A549 (cell line): ENCODE results near the gene CLEC4F. TPM values are rescaled to one million over a fixed set of nuclear protein-coding genes. Genes with fewer than 3 reads are reported as not detected.

Experiments
- ATAC-seq, 2 experiments: fragments of 200-7000 bp in 1 of 2; fragments of >200 bp in 1 of 2; cut with Nextera tagmentation in 1 of 2; cut with Tn5 transposase in 1 of 2; 3 replicates each; pipeline versions ENCODE4 v1.8.0 to v1.9.1; 2018 to 2020; ENCODE audit warnings: mild to moderate bottlenecking in 1 of 2, moderate library complexity in 1 of 2
- CTCF ChIA-PET: fragments of 300-600 bp; sonication (Branson Sonifier 250); formaldehyde crosslinking; extraction: SDS; loops from one replicate; lab custom pipeline; 2021; ENCODE audit warnings: antibody characterized with exemption, inconsistent platforms; lab: Yijun Ruan, JAX
- POLR2A ChIA-PET: fragments of 350-600 bp; formaldehyde crosslinking; extraction: SDS; loops from one replicate; lab custom pipeline; 2021; ENCODE audit warnings: antibody characterized with exemption, inconsistent platforms; lab: Yijun Ruan, JAX
- DNase-seq, 2 experiments: peaks; one replicate each; pipeline versions ENCODE4 v3.0.0 to v3.0.0-alpha.2; 2011 to 2016; ENCODE audit warnings: low read depth in 1 of 2, low spot score in 1 of 2
- FAIRE-seq: peaks from 2 replicates; lab custom pipeline; 2011; peaks lifted over from hg19 to GRCh38; lab: Jason Lieb, UNC
- H3K27ac ChIP-seq, 2 experiments: fragments of >200 bp; sonication (Bioruptor Twin); formaldehyde crosslinking; 3 replicates each; pipeline ENCODE4 v1.5.1; 2016 to 2017
- H3K4me1 ChIP-seq: fragments of >200 bp; sonication (Bioruptor Twin); formaldehyde crosslinking; 3 replicates; pipeline ENCODE4 v1.6.1; 2016
- H3K4me2 ChIP-seq: fragments of >200 bp; sonication (Bioruptor Twin); formaldehyde crosslinking; 3 replicates; pipeline ENCODE4 v1.6.1; 2016
- H3K4me3 ChIP-seq: fragments of >200 bp; sonication (Bioruptor Twin); formaldehyde crosslinking; 3 replicates; pipeline ENCODE4 v1.5.1; 2016
- H3K9me3 ChIP-seq: fragments of >200 bp; sonication (Bioruptor Twin); formaldehyde crosslinking; 3 replicates; pipeline ENCODE4 v1.6.1; 2016
- CBX8 ChIP-seq: fragments of 200-600 bp; sonication (generic); IDR thresholded peaks from 2 replicates; pipeline ENCODE4 v1.6.1; 2016
- CTCF ChIP-seq: fragments of >200 bp; sonication (Bioruptor Twin); formaldehyde crosslinking; IDR thresholded peaks from 3 replicates; pipeline ENCODE4 v1.5.1; 2016
- EHF ChIP-seq: fragments of 250-450 bp; sonication (Bioruptor Pico); IDR thresholded peaks from 2 replicates; pipeline ENCODE4 v1.5.0; 2020; ENCODE audit warnings: mild to moderate bottlenecking
- EHMT2 ChIP-seq: fragments of 200-600 bp; sonication (generic); IDR thresholded peaks from 2 replicates; pipeline ENCODE4 v1.6.1; 2016; ENCODE audit warnings: antibody characterized with exemption, low read depth, mild to moderate bottlenecking, moderate library complexity
- ELK1 ChIP-seq: fragments of 150-350 bp; IDR thresholded peaks from 2 replicates; pipeline ENCODE4 v1.6.1; 2014; ENCODE audit warnings: low read depth, mild to moderate bottlenecking, low read length
- FOSL2 ChIP-seq, 2 experiments: fragments of 450-650 bp in 1 of 2; fragments of >200 bp in 1 of 2; sonication (Bioruptor Twin) in 1 of 2; formaldehyde crosslinking; IDR thresholded peaks; 2 replicates each; pipeline versions ENCODE4 v1.5.0 to v1.6.1; 2016 to 2020; ENCODE audit warnings: mild to moderate bottlenecking in 1 of 2, moderate library complexity in 1 of 2
- HDAC2 ChIP-seq: fragments of 200-600 bp; sonication (generic); IDR thresholded peaks from 2 replicates; pipeline ENCODE4 v1.6.1; 2016
- HOXA7 ChIP-seq: fragments of 250-450 bp; sonication (Bioruptor Pico); IDR thresholded peaks from 2 replicates; pipeline ENCODE4 v1.5.0; 2020; ENCODE audit warnings: mild to moderate bottlenecking, moderate library complexity
- HOXB13 ChIP-seq: fragments of 250-450 bp; sonication (Bioruptor Pico); IDR thresholded peaks from 2 replicates; pipeline ENCODE4 v1.5.0; 2020; ENCODE audit warnings: low read depth, mild to moderate bottlenecking, moderate library complexity
- JUN ChIP-seq, 2 experiments: fragments of >200 bp; sonication (Bioruptor Twin); formaldehyde crosslinking; IDR thresholded peaks; 2 replicates in 1 of 2; 3 replicates in 1 of 2; pipeline ENCODE4 v1.6.1; 2016 to 2017
- MAFK ChIP-seq: fragments of 450-650 bp; IDR thresholded peaks from 2 replicates; pipeline ENCODE4 v1.6.1; 2014; ENCODE audit not compliant: partially characterized antibody
- NFE2L2 ChIP-seq: fragments of 150-350 bp; conservative IDR thresholded peaks from 2 replicates; pipeline ENCODE4 v1.6.1; 2014; ENCODE audit warnings: low read length
- NPAS2 ChIP-seq: fragments of 250-450 bp; sonication (Bioruptor Pico); IDR thresholded peaks from 2 replicates; pipeline ENCODE4 v1.8.0; 2022; ENCODE audit warnings: mild to moderate bottlenecking, moderate library complexity, borderline replicate concordance
- PHF8 ChIP-seq: fragments of 200-600 bp; sonication (generic); IDR thresholded peaks from 2 replicates; pipeline ENCODE4 v1.6.1; 2016; ENCODE audit warnings: low read depth, mild to moderate bottlenecking, antibody characterized with exemption, moderate library complexity, borderline replicate concordance
- POLR2A ChIP-seq: IDR thresholded peaks from 2 replicates; pipeline ENCODE4 v1.6.1; 2012; ENCODE audit warnings: mild to moderate bottlenecking, low read length
- POLR2AphosphoS2 ChIP-seq: conservative IDR thresholded peaks from 2 replicates; pipeline ENCODE4 v1.6.1; 2012; ENCODE audit warnings: low read length, improper control_type of control experiment, inconsistent platforms
- RCOR1 ChIP-seq: fragments of 150-350 bp; IDR thresholded peaks from 2 replicates; pipeline ENCODE4 v1.6.1; 2014; ENCODE audit warnings: antibody characterized with exemption, low read length, low read depth
- TFCP2L1 ChIP-seq: fragments of 250-450 bp; sonication (Bioruptor Pico); IDR thresholded peaks from 2 replicates; pipeline ENCODE4 v1.5.0; 2021; ENCODE audit warnings: mild to moderate bottlenecking
- ZNF302 ChIP-seq: fragments of 250-450 bp; sonication (Bioruptor Pico); IDR thresholded peaks from 2 replicates; pipeline ENCODE4 v1.9.0; 2021; ENCODE audit warnings: inconsistent platforms, mild to moderate bottlenecking, moderate library complexity
- WGBS: methylation state at CpG from one replicate; pipeline ENCODE4 v1.1.6; 2017; ENCODE audit errors: missing lambda C conversion rate; 5-methylcytosine and 5-hydroxymethylcytosine counted together
- polyA plus RNA-seq, 4 experiments: library from polyadenylated mRNA; depleted of rRNA in 3 of 4; stranded (reverse); fragments of >200 nt; fragmentation: RNase III in 1 of 4; extraction: RNeasy Plus Mini Kit Qiagen cat#74134 plus additional on column Dnase treatment in 1 of 4; gene quantifications; 2 replicates in 3 of 4; 3 replicates in 1 of 4; pipeline ENCODE4 v1.2.3, GENCODE V29; 2011 to 2017
- TF ChIP-seq, protein P1 (sequence below): fragments of 450-650 bp; IDR thresholded peaks from 2 replicates; pipeline ENCODE4 v1.6.1; 2014; ENCODE audit warnings: antibody characterized with exemption
- TF ChIP-seq, protein P2 (sequence below): fragments of >200 bp; sonication (Bioruptor Twin); formaldehyde crosslinking; IDR thresholded peaks from 2 replicates; pipeline ENCODE4 v1.6.1; 2016
- TF ChIP-seq, protein P3 (sequence below): fragments of >200 bp; sonication (Bioruptor Twin); formaldehyde crosslinking; IDR thresholded peaks from 3 replicates; pipeline ENCODE4 v1.6.1; 2016
- TF ChIP-seq, protein P4 (sequence below): IDR thresholded peaks from 2 replicates; pipeline ENCODE4 v1.6.1; 2012
- TF ChIP-seq, protein P5 (sequence below): IDR thresholded peaks from 2 replicates; pipeline ENCODE4 v1.6.1; 2012

The CLEC4F gene
- polyA plus RNA-seq, 2 of the 4 experiments (the other 2 are of a cell fraction) = not detected

DNA sequence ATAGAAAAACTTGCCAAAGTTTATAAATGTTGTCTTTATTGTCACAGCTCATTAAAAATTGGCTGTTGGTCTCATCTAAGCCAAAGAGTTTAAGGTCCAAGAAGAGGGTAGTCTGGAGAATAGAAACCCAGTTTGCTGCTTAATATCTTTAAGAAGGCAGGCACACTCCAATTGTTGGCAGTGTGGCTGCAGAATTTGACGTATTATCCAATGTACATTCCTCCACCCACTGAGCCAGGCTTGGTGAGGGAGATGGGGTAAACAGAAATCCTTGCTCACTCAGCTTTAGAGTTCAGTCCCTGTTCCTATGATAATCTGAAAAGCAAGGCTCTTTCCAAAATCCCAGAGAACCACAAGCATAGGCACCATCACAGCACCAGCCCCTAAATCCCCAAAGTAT lies 41.7 kb downstream of the CLEC4F start:
- DNase-seq (no peak), FAIRE-seq (no peak), ATAC-seq (no peak)
- Histone ChIP-seq H3K4me2 (no peak overlapping the region), H3K4me3 (no peak overlapping the region), H3K9me3 (no peaks in the 10 kb centered on the region), H3K4me1 (peaks cover 23% of the 10 kb centered on the region), H3K27ac (no peak overlapping the region)
- WGBS = 85% methylated on average over 1 of the region's 1 CpG
- ChIA-PET CTCF (interaction anchor here (1.2 to 4.1 kb wide), 5 partner anchors 10 to 475 kb away, joined by 3 to 46 read pairs (median 12); partner anchors contain the start of genes ADD2 and FIGLA), POLR2A (no interaction called here)
- TF ChIP-seq, protein P1, sequence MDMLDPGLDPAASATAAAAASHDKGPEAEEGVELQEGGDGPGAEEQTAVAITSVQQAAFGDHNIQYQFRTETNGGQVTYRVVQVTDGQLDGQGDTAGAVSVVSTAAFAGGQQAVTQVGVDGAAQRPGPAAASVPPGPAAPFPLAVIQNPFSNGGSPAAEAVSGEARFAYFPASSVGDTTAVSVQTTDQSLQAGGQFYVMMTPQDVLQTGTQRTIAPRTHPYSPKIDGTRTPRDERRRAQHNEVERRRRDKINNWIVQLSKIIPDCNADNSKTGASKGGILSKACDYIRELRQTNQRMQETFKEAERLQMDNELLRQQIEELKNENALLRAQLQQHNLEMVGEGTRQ = no peak
- TF ChIP-seq EHF (CRISPR knock-in tag) (no peak), PHF8 (no peak), RCOR1 (no peak), HDAC2 (no peak), CBX8 (no peak), HOXA7 (CRISPR knock-in tag) (no peak), CTCF (no peak), HOXB13 (CRISPR knock-in tag) (no peak), TFCP2L1 (CRISPR knock-in tag) (no peak), EHMT2 (no peak), JUN (IDR thresholded peaks at IDR 0.05) (no peak), POLR2AphosphoS2 (no peak), ELK1 (no peak), NPAS2 (CRISPR knock-in tag) (no peak), FOSL2 (IDR thresholded peaks at IDR 0.05) (no peak), FOSL2 (CRISPR knock-in tag; IDR thresholded peaks at IDR 0.05) (no peak)
- TF ChIP-seq, protein P2, sequence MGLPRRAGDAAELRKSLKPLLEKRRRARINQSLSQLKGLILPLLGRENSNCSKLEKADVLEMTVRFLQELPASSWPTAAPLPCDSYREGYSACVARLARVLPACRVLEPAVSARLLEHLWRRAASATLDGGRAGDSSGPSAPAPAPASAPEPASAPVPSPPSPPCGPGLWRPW = no peak
- TF ChIP-seq, protein P3, sequence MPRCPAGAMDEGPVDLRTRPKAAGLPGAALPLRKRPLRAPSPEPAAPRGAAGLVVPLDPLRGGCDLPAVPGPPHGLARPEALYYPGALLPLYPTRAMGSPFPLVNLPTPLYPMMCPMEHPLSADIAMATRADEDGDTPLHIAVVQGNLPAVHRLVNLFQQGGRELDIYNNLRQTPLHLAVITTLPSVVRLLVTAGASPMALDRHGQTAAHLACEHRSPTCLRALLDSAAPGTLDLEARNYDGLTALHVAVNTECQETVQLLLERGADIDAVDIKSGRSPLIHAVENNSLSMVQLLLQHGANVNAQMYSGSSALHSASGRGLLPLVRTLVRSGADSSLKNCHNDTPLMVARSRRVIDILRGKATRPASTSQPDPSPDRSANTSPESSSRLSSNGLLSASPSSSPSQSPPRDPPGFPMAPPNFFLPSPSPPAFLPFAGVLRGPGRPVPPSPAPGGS = no peak
- TF ChIP-seq, protein P4, sequence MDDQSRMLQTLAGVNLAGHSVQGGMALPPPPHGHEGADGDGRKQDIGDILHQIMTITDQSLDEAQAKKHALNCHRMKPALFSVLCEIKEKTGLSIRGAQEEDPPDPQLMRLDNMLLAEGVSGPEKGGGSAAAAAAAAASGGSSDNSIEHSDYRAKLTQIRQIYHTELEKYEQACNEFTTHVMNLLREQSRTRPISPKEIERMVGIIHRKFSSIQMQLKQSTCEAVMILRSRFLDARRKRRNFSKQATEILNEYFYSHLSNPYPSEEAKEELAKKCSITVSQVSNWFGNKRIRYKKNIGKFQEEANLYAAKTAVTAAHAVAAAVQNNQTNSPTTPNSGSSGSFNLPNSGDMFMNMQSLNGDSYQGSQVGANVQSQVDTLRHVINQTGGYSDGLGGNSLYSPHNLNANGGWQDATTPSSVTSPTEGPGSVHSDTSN = no peak
- TF ChIP-seq, protein P5, sequence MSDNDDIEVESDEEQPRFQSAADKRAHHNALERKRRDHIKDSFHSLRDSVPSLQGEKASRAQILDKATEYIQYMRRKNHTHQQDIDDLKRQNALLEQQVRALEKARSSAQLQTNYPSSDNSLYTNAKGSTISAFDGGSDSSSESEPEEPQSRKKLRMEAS = no peak

DNA sequence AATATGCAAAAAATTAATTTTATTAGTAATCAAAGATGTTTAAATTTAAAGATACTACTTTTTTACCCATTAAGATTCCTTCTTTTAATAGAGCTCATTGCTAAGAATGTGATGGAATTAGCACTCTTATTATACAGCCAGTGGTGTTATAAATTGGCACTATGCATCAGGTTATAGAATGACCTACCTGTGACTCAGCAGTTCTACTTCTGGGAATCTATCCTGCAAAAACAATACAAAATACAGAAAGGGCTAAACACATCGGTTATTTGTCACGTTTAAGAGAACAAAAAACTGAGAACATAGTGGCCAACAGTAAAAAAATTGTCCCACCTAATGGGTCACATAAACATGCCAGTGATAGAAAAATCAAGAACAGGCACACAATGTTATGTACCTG lies 42.9 kb downstream of the CLEC4F start:
- DNase-seq (peak in 1 of 2 experiments; percentile 20), ATAC-seq (no peak), FAIRE-seq (no peak)
- Histone ChIP-seq H3K9me3 (no peaks in the 10 kb centered on the region), H3K27ac (peak overlapping the region; percentile 35 to 51), H3K4me1 (peaks cover 23% of the 10 kb centered on the region), H3K4me3 (no peak overlapping the region), H3K4me2 (peak overlapping the region; percentile 44)
- POLR2A ChIA-PET = no interaction called here
- TF ChIP-seq NFE2L2 (peak; percentile 80), MAFK (peak; percentile 89), POLR2A (no peak), EHF (CRISPR knock-in tag) (no peak), ZNF302 (no peak)
- CTCF ChIA-PET = interaction anchor here (0.8 to 6.4 kb wide), 6 partner anchors 7 to 474 kb away, joined by 3 to 52 read pairs (median 10); partner anchors contain the start of genes ADD2 and FIGLA
- 2% methylated on average over 2 of the region's 2 CpGs for WGBS
